ENCODE results near the gene GALNT9.
A peak's percentile ranks its signal among the peaks of the same experiment; 100 is the strongest.

Gene GALNT9

DNA sequence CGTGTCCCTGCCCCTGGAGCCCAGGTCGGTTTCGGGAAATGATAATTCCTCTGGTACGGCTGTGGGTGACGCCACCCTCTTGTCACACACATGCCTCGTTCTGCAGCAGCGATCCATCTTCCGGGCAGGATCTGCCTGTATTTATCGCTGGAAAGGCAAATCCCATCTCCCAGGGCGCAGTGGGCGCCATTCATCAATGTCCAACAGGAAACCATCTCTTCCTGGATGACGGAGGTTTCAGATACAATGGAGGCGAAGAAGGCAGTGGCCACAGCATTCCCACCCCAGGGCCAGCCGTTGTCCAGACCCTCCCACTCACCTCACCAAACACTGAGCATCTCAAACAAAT lies 110.9 kb downstream of the GALNT9 start:
- Mint-ChIP-seq H3K4me3 (no peak overlapping the region), H3K9me3 (no peaks in the 10 kb centered on the region), H3K27ac (no peak overlapping the region), H3K4me1 (peaks cover 19% of the 10 kb centered on the region), H3K27me3 (peaks cover 51% of the 10 kb centered on the region)
- ATAC-seq, result no peak
- DNase-seq, result no peak

DNA sequence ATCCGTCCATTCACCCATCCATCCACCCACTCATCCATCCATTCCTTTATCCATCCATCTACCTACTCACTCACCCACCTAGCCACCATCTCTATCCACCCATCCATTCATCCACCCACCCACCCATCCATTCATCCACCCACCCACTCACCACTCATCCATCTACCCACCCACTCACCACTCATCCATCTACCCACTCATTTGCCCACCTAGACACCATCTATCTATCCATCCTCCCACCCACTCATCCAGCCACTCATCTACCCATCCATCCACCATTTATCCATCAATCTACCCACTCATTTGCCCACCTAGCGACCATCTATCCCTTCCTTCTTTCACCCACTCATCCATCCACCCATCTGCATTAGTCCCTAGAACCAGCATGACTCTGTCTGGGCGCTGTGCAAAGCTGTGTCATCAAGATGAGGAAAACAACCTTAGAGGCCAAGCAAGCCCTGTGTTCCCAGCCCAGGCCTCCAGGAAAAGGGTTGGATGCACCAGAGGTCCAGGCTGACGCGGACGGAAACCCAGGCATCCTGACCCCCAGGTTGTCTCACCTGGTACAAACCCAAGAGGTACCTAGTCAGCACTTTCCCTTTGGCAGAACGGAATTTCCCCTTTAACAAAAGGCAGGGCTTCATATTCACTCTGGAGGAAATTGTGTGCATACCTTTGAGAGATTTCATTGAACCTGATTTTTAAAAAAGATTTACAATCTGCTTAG lies 111.4 kb downstream of the GALNT9 start:
- no peak overlapping the region for H3K27ac Mint-ChIP-seq
- peaks cover 51% of the 10 kb centered on the region for H3K27me3 Mint-ChIP-seq
- ATAC-seq (no peak), DNase-seq (no peak)
- no peak overlapping the region for H3K4me3 Mint-ChIP-seq
- peaks cover 19% of the 10 kb centered on the region for H3K4me1 Mint-ChIP-seq
- H3K9me3 Mint-ChIP-seq, result no peaks in the 10 kb centered on the region

DNA sequence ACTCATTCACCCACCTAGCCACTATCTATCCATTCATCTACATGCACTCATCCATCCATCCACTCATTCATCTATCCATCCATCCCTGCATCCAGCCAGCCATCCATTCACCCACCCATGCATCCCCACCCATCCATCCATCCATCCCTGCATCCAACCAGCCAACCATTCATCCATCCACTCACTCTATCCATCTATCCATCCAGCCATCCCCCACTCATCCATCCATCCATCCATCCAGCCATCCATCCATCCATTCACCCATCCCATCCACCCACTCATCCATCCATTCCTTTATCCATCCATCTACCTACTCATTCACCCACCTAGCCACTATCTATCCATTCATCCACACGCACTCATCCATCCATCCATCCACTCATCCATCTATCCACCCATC lies 112.0 kb downstream of the GALNT9 start:
- no peak for DNase-seq
- Mint-ChIP-seq H3K27me3 (peaks cover 47% of the 10 kb centered on the region), H3K4me1 (peaks cover 14% of the 10 kb centered on the region), H3K27ac (no peak overlapping the region), H3K9me3 (no peaks in the 10 kb centered on the region), H3K4me3 (no peak overlapping the region)
- no peak for ATAC-seq

DNA sequence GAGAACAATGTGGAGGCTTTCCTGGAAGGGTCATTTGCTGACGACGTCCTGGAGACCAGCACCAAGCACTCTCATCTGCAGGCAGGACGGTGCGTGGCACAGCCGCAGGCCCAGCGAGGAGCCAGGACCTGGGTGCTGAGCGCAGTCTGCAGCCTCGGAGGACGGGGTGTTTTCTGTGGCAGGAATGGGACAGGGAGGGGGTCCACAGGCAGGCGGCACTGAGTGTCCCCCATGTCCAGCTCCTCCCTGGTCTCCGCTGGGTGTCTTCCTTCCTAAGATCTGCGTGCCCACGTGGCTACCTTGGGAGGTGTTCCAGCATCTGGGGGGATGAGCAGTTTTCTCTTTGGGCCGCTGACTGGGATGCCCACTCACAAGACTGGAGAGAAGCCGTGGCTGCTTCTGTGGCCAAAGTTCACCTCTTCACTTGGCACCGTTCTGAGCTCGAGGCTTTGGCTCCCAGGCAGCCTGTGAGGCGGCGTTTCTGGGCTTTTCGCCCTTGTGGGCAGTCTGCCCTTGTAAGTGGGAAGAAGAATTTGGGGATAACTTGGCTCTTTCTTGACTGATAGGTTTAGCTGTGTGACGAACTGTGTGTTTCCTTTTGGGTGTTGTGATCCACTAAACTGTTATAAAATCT lies 112.9 kb downstream of the GALNT9 start:
- no peak for DNase-seq
- Mint-ChIP-seq H3K9me3 (no peaks in the 10 kb centered on the region), H3K4me3 (no peak overlapping the region), H3K27ac (no peak overlapping the region), H3K4me1 (peaks cover 10% of the 10 kb centered on the region), H3K27me3 (peaks cover 38% of the 10 kb centered on the region)
- ATAC-seq, result no peak

DNA sequence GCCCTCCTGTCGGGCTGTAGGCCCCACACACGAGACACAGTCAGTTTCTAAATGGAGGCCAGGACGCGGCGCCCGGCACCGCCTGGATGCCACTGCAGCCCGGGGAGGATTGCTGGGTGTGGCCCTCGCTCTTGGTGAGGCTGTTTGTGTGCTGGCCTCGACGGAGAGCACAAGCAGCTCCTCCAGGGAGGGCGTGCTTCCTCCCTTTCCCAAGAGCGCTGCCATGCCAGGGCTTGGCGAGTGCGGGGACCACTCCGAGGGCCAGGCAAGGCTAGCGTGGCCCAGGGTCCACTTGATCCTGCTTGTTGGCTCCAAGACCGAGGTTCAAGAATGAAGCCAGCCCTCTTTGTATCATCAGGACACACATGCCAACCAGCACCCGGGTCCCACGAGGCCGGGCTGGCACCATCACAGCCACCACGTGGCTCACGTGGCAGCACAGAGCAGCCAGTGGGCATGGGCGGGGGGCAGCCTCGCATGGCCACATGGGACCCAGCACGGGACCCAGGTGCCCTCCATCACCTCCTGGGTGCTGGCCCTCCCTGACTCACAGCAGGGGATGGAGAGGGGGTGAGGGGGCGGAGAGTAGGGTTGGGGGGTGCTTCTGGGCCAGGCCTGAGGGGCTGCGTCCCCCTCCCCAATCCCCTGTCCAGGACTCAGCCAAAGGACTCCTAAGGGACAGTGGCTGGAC lies 113.9 kb downstream of the GALNT9 start:
- Mint-ChIP-seq H3K9me3 (no peaks in the 10 kb centered on the region), H3K4me1 (peaks cover 10% of the 10 kb centered on the region), H3K4me3 (no peak overlapping the region), H3K27ac (no peak overlapping the region), H3K27me3 (peaks cover 35% of the 10 kb centered on the region)
- ATAC-seq (no peak), DNase-seq (no peak)

DNA sequence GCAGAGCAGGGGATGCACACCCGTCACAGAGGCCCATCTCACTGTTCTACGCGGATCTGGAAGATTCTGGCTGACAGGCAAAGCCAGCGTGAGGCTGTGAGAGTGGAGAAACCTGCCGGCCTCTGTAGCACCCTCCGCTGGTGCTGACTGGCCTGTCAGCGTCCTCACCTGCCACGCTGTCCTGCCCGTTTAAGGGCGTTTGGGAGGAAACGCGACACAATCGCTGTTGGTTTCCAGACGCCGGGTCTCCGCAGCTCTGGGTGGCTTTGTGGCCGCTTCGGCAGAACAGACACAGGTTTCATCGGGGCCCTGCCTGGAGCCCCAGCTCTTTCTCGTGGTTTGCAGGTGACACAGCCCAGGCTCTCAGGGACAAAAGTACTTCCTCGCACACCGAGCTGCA lies 114.5 kb downstream of the GALNT9 start:
- ATAC-seq (no peak), DNase-seq (no peak)
- no peak overlapping the region for H3K4me3 Mint-ChIP-seq
- no peak overlapping the region for H3K27ac Mint-ChIP-seq
- H3K27me3 Mint-ChIP-seq, result peaks cover 29% of the 10 kb centered on the region
- peaks cover 10% of the 10 kb centered on the region for H3K4me1 Mint-ChIP-seq
- H3K9me3 Mint-ChIP-seq, result no peaks in the 10 kb centered on the region

DNA sequence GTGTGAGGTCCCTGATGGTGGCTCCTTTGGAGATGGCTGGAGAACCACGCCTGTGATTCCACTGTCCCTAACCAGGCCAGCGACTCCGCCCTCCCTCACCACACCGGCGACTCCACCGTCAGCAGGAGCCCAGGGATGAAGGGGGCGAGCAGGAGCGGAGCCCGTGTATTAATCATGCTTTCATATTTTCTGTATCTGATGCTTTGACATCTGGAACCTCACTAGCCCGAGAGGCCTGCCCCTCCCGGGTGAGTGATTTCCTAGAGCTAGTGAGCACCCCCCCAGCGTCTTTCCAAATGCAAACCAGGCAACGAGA lies 115.3 kb downstream of the GALNT9 start:
- DNase-seq, result no peak
- Mint-ChIP-seq H3K27ac (no peak overlapping the region), H3K4me1 (peaks cover 10% of the 10 kb centered on the region), H3K4me3 (no peak overlapping the region), H3K27me3 (peaks cover 27% of the 10 kb centered on the region), H3K9me3 (no peaks in the 10 kb centered on the region)
- no peak for ATAC-seq

DNA sequence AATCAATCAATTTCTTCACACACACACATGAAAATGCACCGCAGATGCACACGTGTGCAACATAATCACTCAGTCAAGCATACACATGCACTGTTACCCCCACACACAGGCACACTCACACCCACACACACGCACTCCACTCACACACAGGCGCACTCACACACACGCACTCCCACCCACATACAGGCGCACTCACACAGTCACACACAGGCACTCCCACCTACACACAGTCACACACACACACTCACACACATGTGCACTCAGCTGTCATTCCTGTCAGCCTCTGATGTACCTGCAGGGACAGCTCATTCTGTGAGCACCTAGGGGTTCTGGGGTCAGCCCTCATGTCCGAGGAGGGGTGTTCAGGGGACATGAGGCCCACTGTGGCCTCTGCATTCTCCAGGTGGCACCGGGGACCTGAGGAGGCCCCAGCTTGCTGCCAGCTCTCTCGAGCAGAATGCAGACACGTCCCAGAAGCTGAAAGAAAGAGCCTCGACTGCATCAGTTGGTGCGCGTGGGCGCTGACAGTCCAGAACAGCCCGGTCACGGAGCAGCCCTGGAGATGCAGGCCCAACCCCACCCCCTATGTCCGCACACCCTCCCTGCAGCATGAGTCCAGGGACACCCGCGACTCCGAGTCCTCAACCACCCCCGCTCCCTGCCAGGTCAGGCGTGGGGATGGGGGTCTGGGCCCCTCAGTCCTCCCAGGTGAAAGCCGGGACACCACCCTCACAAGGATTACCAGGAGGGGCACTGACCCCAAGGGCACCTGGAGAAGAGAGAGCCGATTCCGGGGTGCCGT lies 115.8 kb downstream of the GALNT9 start:
- ATAC-seq, result peak; percentile 51
- Mint-ChIP-seq H3K4me1 (peaks cover 5% of the 10 kb centered on the region), H3K4me3 (no peak overlapping the region), H3K27me3 (peaks cover 21% of the 10 kb centered on the region), H3K27ac (peak overlapping the region in 1 of 2 donors; percentile 0), H3K9me3 (no peaks in the 10 kb centered on the region)
- no peak for DNase-seq

DNA sequence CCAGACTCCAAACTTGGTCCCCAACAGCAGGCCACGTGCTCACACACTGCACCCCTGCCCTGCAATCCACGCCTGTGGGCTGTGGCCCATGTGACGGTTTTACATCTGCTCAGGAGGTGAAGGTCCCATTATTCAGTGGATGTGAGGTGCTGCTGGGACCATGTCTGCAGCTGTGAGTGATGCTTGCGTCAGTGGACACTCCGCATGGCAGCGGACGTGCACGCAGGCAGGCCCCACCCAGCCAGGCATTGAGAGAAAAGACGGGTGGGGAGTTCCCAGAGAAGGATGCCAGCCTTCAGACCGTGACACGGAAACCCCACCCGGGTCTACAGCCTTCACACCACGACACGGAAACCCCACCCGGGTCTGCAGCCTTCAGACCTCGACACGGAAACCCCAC lies 117.6 kb downstream of the GALNT9 start:
- no peak overlapping the region for H3K27ac Mint-ChIP-seq
- H3K27me3 Mint-ChIP-seq, result peaks cover 24% of the 10 kb centered on the region
- DNase-seq (no peak), ATAC-seq (no peak)
- H3K9me3 Mint-ChIP-seq, result no peaks in the 10 kb centered on the region
- no peak overlapping the region for H3K4me3 Mint-ChIP-seq
- H3K4me1 Mint-ChIP-seq, result peaks cover 5% of the 10 kb centered on the region

DNA sequence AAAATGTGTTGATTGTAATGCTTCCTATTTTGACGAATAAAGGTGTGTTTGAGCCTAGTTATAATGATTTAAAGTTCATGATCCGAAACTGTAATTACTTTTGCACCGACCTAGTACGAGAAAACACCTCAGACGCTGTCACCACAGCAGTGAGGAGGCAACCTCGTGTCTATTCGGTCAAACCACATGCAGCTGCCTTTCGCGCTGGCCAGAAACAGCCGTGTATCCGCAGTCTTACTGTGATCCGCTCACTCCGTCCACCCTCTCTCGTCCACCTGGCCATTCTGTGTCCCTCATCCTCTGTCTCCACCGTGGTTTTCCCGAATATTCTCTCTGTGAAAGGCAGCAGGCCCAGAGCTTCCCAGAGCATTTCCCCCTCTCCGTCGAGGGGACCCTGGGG lies 118.1 kb downstream of the GALNT9 start:
- DNase-seq (no peak), ATAC-seq (no peak)
- H3K9me3 Mint-ChIP-seq, result no peaks in the 10 kb centered on the region
- peaks cover 5% of the 10 kb centered on the region for H3K4me1 Mint-ChIP-seq
- no peak overlapping the region for H3K4me3 Mint-ChIP-seq
- H3K27ac Mint-ChIP-seq, result no peak overlapping the region
- H3K27me3 Mint-ChIP-seq, result peaks cover 24% of the 10 kb centered on the region

DNA sequence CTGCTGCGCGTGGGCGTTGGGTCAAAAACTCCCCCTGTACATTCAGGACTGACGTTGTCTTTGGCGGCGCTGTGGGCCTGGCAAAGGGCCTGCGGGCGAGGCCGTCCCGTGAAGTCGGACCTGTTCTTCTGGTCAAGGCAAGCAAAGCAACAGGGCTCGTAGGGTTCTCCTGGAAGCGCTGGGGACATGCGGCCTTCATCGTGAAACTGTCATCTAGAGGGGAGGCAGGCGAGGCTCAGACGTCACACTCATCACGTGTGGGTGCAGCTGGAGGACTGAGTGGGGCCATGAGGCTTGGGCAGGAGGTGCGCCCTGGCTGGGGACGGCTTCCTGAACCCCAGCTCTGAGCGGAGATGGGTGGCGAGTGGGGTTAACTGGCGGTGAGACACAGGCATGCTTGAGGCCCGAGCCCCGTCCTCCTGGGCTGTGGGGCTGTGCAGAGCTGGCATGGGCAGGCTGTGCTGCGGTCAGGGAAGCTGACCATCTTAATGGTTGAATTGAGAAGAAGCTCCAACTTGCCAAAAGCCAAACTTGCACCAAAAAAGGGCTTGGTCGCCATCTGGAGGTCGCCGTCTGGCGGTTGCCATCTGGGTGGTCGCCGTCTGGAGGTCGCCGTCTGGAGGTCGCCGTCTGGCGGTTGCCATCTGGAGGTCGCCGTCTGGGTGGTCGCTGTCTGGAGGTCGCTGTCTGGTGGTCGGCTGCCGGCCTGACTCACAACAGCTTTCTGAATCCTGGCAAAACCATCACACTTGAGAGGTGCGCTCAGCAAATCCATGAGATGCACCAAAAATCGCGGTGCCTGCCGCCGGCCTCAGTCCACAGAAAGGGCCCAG lies 119.0 kb downstream of the GALNT9 start:
- DNase-seq, result no peak
- Mint-ChIP-seq H3K4me1 (peaks cover 14% of the 10 kb centered on the region), H3K27ac (no peak overlapping the region), H3K4me3 (no peak overlapping the region), H3K9me3 (no peaks in the 10 kb centered on the region), H3K27me3 (peaks cover 29% of the 10 kb centered on the region)
- no peak for ATAC-seq

DNA sequence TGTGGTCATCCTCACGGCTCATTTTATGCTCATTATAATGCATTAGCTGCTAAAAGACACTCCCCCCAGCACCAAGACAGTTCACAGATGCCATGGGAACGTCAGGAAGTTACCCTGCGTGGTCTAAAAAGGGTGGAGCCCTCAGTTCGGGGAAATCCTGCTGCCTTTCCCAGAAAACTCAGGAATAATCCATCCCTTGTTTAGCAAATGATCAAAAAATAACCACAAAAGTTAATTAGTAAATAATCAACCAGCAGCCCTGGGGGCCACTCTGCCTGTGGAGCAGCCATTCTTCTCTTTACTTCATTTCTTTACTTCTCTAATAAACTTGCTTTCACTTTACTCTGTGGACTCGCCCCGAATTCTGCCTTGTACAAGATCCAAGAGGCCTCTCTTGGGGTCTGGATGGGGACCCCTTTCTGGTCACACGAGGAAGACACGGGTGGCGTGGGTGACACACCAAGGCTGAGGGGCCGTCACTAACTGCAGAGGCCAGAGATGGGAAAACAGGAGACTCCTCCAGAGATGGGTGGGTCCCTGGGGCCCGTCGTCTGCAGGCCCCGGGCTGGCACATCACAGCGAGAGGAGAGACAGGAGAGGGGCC lies 119.7 kb downstream of the GALNT9 start:
- DNase-seq (no peak), ATAC-seq (no peak)
- Mint-ChIP-seq H3K27me3 (peaks cover 36% of the 10 kb centered on the region), H3K4me1 (peaks cover 19% of the 10 kb centered on the region), H3K4me3 (no peak overlapping the region), H3K27ac (no peak overlapping the region), H3K9me3 (no peaks in the 10 kb centered on the region)

DNA sequence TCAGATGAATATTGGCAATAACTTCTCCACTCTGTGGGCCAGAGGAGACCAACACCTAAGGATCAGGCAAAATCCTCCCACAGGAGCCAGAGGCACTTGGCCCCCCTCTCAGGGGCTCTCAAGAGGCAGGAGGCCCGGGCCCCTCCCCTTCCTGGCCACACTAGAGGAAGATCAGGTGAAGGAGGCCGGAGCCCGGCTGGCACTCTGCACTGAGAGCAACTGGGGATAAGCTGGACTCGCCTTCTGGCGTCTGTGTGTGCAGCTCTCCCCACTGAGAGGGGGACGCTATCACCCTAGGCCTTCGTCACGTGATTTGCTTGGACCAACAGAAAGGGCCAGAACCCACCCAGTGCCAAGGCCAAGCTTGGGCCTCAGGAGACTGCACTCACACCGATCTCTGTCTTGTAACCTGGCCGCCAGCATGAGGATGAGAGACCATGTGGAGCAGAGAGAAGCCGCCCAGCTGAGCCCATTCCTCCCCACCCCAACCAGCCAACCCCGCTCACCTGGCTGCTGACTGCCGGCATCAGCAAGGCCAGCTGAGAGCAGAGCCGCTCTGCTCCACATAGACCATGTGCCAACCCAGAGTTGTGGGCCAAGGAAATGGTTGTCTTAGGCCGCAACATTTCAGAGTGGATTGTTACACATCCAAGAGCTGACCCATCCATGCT lies 121.1 kb downstream of the GALNT9 start:
- H3K4me1 Mint-ChIP-seq, result peaks cover 22% of the 10 kb centered on the region
- peaks cover 47% of the 10 kb centered on the region for H3K27me3 Mint-ChIP-seq
- H3K27ac Mint-ChIP-seq, result no peak overlapping the region
- DNase-seq (no peak), ATAC-seq (no peak)
- no peak overlapping the region for H3K4me3 Mint-ChIP-seq
- H3K9me3 Mint-ChIP-seq, result no peaks in the 10 kb centered on the region

DNA sequence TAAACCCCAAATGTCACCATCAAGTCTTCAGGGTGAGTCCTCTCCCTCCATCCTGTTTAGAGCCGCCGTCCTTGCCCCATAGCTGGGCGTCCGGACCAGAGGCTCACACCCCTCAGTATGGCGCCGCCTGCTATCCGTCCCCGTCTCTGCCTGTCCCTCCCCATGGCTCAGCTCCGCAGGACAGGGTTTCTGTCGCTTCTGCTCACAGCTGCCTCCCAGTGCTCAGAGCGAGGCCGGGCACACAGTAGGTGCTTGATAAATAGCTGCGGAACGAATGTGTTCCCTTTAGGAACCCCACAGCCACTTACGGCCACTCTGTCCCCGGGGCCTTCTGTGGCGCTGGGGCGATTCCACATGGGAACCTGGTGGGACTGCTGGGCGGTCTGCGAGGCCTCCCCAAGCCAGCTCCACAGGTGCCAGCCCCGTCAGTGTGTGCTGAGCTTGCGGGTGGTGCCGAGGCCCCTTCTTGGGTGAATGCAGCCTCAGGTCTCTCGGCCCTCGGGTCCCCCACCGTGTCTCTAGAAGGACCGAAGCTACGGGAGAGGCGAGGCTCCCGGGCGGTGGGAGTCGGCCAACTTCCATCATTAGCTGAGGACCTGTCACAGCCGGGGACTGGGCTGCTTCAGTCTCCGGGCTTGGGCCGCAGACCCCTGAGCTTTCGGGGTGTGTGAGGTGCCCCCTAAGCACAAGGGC lies 122.2 kb downstream of the GALNT9 start:
- Mint-ChIP-seq H3K4me3 (no peak overlapping the region), H3K27ac (peak overlapping the region in 1 of 2 donors; percentile 68), H3K4me1 (peaks cover 22% of the 10 kb centered on the region), H3K9me3 (no peaks in the 10 kb centered on the region), H3K27me3 (peaks cover 51% of the 10 kb centered on the region)
- DNase-seq, result no peak
- ATAC-seq, result no peak
